Left ventricle myocardium superior (tissue), 1 donor: ENCODE data around the gene SLC16A3. TPM values are rescaled to one million over a fixed set of nuclear protein-coding genes. Genes with fewer than 3 reads are reported as not detected.

ENCODE experiments used
- ATAC-seq: fragments of 200-7000 bp; cut with Tn5 transposase; one replicate; pipeline ENCODE4 v1.9.1; 2020; ENCODE audit warnings: mild to moderate bottlenecking, moderate library complexity
- DNase-seq: peaks from one replicate; pipeline ENCODE4 v3.0.0-alpha.2; 2020
- intact Hi-C: fragments of 100-400 bp; cut with micrococcal nuclease; formaldehyde crosslinking; loops from one replicate; pipeline ENCODE4 v1.11.0; 2022
- total RNA-seq: library from RNA; stranded (reverse); fragmentation: NEBNext Ultra II Directional; extraction: Animal tissue kit (Norgen Biotek cat#: 25700); gene quantifications from one replicate; pipeline ENCODE4 v1.2.1, GENCODE V29; 2021
- donor health status: DM: no; HTN: yes; CAD: no; lungs with severe emphysema.

Gene SLC16A3
- total RNA-seq, 1 donor from 2014 or later, result 7.8 TPM

DNA sequence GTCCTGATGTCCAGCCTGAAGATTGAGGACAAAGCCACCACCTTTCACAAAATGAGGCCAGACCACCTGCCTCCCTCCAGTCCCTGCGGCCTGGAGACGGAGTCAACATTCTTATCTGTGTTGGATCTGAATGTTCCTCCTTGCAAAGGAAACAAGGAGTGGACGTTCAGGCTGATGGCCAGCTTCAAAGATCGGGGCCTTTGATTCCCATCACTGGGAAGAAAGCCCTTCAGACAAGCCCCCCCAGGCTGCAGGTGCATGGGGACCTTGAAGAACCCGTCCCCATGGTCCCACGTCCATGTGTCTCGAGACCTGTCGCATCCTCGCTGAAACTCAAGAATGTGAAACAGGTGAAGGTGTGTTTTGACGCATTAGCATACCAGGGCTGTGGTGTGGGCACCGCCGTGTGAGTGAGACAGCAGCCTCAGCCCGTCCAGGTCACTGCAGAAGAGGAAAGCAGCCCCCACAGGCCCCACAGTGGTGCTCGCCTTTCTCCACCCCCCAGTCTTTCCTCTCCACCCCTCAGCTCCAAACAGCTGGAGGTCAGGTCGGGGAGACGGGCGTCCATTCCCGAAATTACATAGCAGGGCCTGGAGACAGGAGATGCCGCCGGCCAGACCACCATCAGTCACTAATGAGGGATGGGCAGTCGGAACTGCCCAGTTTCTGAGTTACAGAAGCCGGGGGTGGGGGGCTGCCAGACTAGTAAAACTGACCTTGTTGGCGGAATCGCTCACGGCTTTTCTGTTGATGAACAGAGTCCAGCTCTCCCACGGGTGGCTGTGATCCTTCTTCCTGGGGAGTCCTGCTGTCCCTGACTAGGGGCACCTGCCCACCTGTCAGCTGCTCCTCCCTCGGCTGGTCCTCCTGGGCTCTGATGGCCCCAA lies 45.5 kb downstream of the SLC16A3 start:
- intact Hi-C loops, result no loop called here
- no peak for DNase-seq
- no peak for ATAC-seq

DNA sequence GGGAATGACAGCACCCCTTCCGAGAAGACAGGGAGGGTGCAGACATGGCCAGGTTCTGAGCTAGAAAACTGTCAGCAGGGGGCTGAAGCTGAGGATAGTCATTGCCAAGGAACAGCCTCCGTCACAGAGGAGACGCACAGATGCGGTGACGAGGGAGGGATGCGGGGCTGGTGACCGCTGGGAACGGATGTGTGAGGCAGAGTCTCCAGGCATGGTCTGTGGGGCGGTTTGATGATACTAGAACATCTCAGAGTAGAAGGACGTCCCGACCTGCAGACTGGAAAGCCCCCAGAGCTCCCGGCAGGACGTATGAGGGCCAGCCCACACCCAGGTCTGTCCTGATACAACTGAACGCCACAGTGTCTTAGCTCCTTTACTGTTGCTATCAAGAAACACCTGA lies 46.5 kb downstream of the SLC16A3 start:
- no peak for DNase-seq
- no peak for ATAC-seq
- intact Hi-C loops, result no loop called here

DNA sequence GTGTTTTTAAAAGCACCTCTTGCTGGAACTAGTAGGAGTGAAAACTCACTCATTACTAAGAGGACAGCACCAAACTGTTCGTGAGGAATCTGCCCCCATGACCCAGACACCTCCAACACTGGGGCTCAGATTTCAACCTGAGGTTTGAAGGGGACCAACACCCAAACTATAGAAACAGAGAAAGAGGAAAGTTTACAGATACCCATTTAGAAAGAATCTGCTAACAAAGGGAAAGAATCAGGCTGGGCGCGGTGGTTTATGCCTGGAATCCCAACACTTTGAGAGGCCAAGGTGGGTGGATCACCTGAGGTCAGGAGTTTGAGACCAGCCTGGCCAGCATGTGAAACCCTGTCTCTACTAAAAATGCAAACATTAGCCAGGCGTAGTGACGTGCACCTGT lies 48.1 kb downstream of the SLC16A3 start:
- intact Hi-C loops, result no loop called here
- DNase-seq (no peak), ATAC-seq (no peak)

DNA sequence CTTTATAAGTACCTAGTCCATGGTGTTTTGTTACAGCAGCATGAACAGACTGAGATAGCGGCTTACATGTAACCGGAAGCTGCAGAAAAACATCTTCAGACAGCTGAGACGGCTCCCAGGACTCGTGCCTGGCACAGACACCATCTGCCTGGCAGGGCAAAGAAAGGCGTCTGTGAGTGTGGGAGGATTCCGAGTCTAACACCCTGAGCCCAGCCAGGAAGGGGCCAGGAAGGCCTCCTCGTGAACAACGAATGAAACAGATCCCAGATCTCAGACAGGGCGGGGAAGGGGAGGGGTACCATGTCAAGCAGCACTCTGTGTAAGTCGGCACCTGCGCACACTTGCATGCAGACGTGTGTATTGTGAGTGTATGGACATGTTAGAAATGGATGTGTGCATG lies 49.0 kb downstream of the SLC16A3 start:
- DNase-seq, result no peak
- intact Hi-C loops, result no loop called here
- ATAC-seq, result no peak

DNA sequence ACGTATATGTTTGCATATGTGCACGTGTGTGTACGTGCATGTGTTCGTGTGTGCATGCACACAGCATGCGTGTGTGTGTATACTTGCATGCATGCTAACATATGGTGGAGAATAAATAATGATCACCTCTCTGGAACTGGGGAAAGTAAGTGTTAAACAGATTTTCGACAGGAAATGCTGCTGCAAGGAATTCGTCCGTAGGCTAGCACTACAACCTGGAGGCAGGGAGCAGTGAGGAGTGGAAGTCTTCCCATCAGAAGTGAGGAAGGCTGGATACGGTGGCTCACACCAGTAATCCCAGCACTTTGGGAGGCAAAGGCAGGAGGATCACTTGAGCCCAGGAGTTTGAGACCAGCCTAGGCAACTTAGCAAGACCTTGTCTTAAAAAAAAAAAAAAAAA lies 49.5 kb downstream of the SLC16A3 start:
- DNase-seq (no peak), ATAC-seq (no peak)
- intact Hi-C loops, result no loop called here

DNA sequence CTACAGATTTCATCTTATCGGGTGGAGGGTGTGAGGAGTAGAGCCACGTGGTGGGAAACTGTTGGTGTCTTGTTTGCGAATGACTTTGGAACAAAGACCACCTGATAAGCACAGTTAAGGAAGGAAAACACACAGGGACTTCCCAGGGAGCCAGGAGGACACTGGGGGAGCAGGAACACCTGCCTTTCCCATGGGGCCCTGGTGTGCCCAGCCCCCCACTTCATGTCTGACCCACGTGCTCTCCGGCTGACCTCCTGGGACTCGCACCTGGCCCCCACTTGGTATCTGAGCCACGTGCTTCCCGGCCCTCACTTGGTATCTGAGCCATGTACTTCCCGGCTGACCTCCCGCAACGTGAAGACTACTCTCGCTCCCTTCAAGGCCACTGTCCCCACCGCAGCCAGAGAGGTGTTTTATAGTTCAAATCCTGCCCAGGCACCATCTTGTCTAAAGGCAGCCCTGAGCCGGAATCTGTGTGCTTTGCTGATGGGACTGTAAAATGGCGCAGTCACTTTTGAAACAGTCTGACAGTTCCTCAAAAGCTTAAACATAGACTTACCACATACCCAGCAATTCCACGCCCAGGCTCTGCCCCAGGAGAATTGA lies 50.0 kb downstream of the SLC16A3 start:
- ATAC-seq (no peak), DNase-seq (no peak)
- intact Hi-C loops, result no loop called here

DNA sequence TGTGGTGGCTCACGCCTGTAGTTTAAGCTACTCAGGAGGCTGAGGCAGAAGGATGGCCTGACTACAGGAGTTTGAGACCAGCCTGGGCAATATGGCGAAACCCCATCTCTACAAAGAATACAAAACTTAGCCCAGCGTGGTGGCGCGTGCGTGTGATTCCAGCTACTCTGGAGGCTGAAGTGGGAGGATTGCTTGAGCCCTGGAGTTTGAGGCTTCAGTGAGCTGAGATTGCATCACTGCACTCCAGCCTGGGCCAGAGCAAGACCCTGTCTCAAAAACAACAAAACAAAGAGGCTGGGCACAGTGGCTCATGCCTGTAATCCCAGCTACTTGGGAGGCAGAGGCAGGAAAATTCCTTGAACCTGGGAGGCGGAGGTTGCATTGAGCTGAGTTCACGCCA lies 51.7 kb downstream of the SLC16A3 start:
- DNase-seq, result no peak

DNA sequence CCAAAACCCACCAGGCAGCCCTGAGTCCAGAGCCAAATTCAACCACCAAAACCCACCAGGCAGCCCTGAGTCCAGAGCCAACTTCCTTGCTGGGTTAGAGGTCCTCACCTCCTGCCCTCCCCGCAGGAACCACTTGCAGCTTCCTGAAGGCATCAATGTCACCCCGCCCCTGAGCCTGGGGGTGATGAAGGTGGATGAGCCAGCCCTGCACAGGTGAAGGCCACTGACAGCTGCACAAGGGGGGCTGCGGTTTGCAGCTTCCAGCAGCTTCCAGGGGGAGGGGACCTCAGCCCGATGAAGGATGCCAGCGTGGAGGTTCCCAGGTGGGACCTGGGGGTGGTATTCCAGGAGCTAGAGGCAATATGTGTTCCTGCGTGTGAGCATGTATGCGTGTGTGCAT lies 52.2 kb downstream of the SLC16A3 start:
- ATAC-seq (no peak), DNase-seq (no peak)
- intact Hi-C loops, result no loop called here

More for the DNA sequence above, 51.7 kb downstream of the SLC16A3 start:
- intact Hi-C loops, result no loop called here
- no peak for ATAC-seq

DNA sequence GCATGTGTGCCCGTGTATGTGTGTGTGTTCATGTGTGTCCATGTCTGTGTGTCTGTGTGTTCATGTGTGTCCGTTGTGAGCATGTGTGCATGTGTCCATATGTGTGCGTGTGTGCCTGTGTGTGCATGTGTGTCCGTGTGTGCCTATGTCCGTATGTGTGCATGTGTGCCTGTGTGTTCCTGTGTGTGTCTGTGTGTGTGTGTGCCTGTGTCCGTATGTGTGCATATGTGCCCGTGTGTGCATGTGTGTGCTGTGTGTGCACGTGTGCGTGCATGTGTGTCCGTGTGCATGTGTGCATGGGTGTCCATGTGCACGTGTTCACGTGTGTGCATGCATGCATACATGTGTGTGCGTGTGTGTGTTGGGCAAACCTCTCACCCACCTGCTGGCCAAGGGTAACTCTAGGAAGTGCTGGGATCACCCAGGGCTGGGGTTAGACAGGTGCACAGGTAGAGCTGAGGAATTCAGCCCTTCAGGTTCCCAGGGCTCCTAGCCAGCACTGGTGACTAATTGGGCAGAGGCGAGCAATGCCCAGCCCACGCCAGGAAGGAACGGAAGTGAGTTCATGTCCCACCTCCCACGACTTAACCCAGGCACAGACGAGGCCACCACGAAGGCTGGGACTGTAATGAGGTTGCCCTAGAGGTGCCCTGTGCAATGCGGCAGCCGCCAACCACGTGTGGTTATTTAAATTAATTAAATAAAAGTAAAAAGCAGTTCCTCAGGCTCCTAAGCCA lies 52.8 kb downstream of the SLC16A3 start:
- DNase-seq (no peak), ATAC-seq (no peak)
- intact Hi-C loops, result no loop called here

DNA sequence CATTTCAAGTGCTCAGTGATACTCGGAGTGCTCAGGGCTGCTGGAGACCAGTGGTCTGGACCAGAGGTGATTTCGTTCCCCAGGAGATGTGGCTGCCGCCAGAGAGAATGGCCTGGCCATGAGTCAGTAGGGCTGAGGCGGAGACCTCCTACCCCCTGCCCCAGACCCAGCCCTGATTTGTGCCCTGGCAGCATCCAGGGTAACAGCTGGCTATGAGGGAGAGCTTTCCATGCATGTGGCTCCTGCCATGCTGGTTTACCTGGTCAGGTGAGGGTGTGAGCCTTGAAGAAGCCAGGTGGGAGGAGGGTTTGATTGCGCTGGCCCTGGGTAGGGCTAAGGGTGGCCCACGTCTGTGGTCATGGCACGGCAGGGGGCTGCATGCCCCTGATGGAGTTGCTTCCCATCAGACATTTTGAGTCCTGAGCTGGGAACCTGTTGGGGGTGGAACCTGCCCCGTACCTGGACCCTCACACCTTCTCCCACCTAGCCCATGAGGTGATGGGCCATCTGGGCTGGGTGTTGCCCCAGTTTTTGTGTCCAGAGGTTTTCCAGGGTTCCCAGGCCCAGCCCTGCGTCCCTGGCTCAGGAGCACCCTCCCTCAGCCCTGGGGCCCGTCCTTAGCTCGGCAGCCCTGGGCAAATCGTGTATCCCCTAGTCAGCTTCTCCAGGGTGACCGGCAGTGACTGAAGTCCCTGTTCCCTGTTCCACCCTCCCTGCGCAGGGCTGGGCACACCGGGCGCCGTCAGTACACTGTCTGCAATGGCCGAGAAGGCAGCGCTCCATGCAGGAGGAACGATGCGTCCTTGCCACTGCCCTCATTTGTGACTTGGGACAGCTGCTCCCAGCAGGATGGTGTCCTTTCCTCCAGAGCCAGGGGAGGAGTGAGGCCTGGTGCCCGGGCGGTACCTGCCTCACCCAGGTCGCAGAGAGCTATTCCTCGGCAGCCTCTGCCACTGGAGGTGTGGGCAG lies 53.7 kb downstream of the SLC16A3 start:
- ATAC-seq, result no peak
- no peak for DNase-seq
- intact Hi-C loops, result no loop called here

DNA sequence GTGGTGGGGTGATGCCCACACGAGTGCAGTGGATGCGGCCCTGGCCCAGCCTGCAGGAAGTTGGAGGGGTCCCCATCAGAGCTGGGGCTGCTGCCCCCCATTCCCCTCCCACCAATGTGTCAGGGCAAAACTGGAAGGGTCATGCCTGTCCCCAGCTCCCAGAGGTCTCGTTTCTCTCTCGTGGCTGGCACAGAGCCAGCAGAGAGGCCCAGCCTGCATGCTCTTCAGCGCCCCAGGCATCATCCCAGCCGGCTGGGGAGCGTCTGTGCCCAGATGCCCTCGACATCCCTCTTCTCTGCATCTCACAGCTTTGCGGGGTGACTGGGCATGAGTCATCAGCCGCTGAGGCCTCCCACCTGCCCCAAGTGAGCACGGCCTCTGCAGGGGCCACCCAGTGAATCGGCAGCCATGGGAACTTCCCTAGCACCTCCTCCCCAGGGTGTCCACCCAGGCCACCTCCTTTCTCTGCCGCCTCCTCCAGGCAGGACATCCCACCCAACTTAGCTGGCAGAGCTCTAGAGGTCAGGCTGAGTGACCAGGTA lies 54.4 kb downstream of the SLC16A3 start:
- ATAC-seq (no peak), DNase-seq (no peak)
- intact Hi-C loops, result no loop called here

DNA sequence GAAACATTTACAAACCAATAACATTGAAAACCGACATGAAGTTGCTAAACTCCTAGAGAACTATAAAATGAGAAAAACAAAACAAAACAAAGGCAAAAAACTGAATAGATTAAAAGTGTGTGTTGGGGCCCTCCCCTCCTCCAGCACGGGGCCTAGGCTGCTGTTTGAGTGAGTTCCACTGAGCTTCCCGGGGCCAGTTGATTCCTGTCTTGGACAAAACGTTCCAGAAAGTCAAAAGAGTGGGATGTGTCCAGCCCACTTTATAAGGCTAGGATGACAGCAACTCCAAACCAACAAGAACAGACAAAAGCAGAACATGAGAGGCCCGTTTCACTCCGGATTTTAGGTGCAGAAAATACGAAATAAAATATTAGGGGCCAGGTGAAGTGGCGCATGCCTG lies 56.3 kb downstream of the SLC16A3 start:
- intact Hi-C loops, result no loop called here
- DNase-seq, result no peak
- no peak for ATAC-seq

DNA sequence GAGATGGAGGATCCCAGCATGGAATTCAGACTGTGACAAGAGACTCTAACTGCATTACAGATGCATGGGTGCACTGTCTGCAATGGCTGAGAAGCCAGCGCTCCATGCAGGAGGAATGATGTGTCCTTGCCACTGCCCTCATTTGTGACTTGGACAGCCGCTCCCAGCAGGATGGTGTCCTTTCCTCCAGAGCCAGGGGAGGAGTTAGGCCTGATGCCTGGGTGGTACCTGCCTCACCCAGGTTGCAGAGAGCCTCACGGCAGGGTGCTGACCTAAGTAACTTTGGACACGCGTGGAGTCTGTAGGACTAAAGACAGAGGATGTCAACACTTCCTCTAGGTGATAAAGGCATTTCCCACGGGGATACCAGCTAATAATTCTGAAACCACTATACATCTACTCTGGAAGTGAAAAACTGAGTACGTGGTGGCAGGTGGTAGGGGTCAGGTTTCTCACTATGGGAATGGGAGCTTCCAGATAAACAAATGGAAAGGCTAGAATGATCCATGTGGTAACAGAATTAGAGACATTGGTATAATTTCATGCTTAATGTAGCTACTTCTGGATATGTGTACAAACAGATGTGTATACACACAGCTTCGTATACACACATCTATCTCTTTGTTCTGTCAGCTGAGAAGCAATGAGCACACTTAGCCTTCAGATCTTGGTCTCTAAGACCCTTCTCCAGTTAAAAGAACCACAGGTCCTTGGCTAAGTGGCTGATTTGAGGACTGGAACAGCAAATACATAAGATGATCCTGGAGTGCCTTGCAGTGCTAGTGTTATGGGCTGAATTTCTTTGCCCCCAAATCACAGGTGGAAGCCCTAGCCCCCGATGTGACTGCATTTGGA lies 58.4 kb downstream of the SLC16A3 start:
- DNase-seq (no peak), ATAC-seq (no peak)
- intact Hi-C loops, result no loop called here

DNA sequence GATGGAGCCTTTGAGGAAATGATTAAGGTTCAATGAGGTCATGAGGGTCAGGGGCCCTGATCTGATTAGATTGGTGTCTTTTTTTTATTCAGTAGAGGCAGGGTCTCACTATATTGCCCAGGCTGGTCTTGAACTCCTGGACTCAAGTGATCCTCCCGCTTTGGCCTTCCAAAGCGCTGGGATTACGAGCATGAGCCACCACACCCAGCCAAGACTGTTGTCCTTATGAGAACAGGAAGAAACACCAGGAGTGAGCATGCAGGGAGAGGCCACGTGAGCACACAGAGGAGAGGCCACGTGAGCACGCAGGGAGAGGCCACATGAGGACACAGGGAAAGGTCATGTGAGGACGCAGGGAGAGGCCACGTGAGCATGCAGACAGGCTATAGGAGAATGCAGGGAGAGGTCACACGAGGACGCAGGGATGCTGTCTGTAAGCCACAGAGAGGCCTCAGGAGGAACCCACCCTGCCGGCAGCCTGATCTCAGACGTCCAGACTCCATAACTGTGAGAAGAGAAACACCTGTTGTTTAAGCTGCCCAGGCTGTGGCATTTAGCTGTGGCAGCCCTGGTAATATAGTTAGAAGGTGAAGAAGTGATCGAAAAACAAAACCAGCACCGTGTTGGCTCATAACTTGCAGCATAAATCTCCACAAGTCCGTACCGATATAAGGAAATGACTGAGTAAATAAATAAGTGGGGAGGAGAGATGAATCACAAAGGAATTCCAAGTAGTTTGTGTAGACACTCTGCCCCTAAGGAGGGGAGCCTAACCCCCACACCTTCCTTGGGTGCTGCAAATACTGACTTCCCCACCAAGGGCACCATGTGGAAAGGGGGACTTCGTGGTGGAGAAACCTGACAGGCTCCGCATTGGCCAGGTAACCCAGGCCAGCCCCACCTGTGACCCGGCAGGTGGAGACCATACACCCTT lies 59.3 kb downstream of the SLC16A3 start:
- peak; percentile 55 for ATAC-seq
- intact Hi-C loops, result no loop called here
- DNase-seq, result peak; percentile 85
